Measurements from ENCODE around the gene SBF2.

DNA sequence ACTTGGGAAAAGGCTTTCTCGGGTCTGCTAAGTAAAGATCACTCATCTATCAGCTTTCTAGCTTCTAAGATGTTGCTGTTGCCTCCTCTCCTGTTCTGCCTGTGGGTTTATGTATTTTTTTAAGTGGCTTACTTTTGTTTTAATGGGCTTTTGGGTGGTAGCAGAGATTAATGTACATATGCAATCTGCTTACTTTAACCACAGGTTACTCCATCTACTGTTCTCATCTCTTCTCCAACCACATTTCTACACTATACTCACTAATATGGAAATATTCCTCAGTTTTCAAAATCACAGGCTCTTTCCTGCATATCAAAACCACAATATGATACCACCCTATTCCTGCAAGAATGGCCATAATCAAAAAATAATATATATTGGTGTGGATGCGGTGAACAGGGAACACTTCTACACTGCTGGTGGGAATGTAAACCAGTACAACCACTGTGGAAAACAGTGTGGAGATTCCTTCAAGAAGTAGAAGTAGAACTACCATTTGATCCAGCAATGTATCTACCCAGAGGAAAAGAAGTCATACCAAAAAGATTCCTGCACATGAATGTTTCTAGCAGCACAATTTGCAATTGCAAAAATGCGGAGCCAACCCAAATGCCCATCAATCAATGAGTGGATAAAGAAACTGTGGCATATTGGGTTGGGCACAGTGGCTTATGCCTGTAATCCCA, 341.4 kb downstream of the SBF2 start:
- TF ChIP-seq, protein P1, sequence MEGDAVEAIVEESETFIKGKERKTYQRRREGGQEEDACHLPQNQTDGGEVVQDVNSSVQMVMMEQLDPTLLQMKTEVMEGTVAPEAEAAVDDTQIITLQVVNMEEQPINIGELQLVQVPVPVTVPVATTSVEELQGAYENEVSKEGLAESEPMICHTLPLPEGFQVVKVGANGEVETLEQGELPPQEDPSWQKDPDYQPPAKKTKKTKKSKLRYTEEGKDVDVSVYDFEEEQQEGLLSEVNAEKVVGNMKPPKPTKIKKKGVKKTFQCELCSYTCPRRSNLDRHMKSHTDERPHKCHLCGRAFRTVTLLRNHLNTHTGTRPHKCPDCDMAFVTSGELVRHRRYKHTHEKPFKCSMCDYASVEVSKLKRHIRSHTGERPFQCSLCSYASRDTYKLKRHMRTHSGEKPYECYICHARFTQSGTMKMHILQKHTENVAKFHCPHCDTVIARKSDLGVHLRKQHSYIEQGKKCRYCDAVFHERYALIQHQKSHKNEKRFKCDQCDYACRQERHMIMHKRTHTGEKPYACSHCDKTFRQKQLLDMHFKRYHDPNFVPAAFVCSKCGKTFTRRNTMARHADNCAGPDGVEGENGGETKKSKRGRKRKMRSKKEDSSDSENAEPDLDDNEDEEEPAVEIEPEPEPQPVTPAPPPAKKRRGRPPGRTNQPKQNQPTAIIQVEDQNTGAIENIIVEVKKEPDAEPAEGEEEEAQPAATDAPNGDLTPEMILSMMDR (IDR thresholded peaks at IDR 0.05), result no peak
- no peak for TF ChIP-seq POLR2AphosphoS5 (IDR thresholded peaks at IDR 0.05)
